Adipose tissue (tissue), 3 donors: Measurements from ENCODE around the gene RAB44. TPM values are rescaled to one million over a fixed set of nuclear protein-coding genes. Genes with fewer than 3 reads are reported as not detected.
"Not testable (repeated sequence)": the region's sequence is repeated elsewhere in the genome, so short reads cannot be mapped to it uniquely, and the experiment has no call there.

ENCODE experiments used
- H3K27ac ChIP-seq: one replicate; pipeline ENCODE4 v1.5.1; 2013; ENCODE audit warnings: low read depth, low read length
- WGBS, 3 donors: extraction: QIAGEN DNeasy Blood & Tissue Kit; methylation state at CpG; one replicate each; pipeline ENCODE4 v1.1.7; 2013; 5-methylcytosine and 5-hydroxymethylcytosine counted together
- polyA plus RNA-seq, 3 donors: library from polyadenylated mRNA; stranded (reverse); fragments of 200-250 nt; gene quantifications; one replicate each; pipeline ENCODE4 v1.2.3, GENCODE V29; 2013
- donor health status: healthy with polysubstance abuse.
- donor health status: Bipolar disorder and iron deficiency.
- donor health status: healthy.

RAB44 gene
- polyA plus RNA-seq, 3 donors, result 0.07 to 0.19 (median 0.11) TPM

GRCh38 chr6:36722365-36722764 is 24.7 kb downstream of the RAB44 start:
- no peak overlapping the region for H3K27ac ChIP-seq
- 87 to 90% (median 89%) methylated on average over 10 of the region's 10 CpGs for WGBS, 3 donors

GRCh38 chr6:36722879-36723278 is 25.3 kb downstream of the RAB44 start:
- H3K27ac ChIP-seq, result no peak overlapping the region
- 90 to 94% (median 92%) methylated on average over 2 of the region's 2 CpGs for whole genome bisulfite sequencing, 3 donors

- not testable (repeated sequence) for H3K27ac ChIP-seq
- 91 to 92% (median 92%) methylated on average over 4 of the region's 4 CpGs for WGBS, 3 donors
Measured at GRCh38 chr6:36723992-36724391, 26.4 kb downstream of the RAB44 start.

- 38 to 62% (median 59%) methylated on average over 13 of the region's 13 CpGs for WGBS, 3 donors
- H3K27ac ChIP-seq, result no peak overlapping the region
Measured at GRCh38 chr6:36724514-36725390, 27.1 kb downstream of the RAB44 start.

GRCh38 chr6:36725581-36725980 is 28.0 kb downstream of the RAB44 start:
- 89 to 94% (median 92%) methylated on average over 7 of the region's 7 CpGs for WGBS, 3 donors
- H3K27ac ChIP-seq, result no peak overlapping the region

GRCh38 chr6:36727505-36728021 is 29.9 kb downstream of the RAB44 start:
- WGBS, 3 donors, result 92 to 93% (median 92%) methylated on average over 7 of the region's 7 CpGs

GRCh38 chr6:36728289-36729160 is 30.9 kb downstream of the RAB44 start:
- WGBS, 3 donors, result 65 to 85% (median 77%) methylated on average over 11 of the region's 11 CpGs
- no peak overlapping the region for H3K27ac ChIP-seq

More at GRCh38 chr6:36727505-36728021, 29.9 kb downstream of the RAB44 start:
- no peak overlapping the region for H3K27ac ChIP-seq

- H3K27ac ChIP-seq, result no peak overlapping the region
- 12 to 59% (median 25%) methylated on average over 3 of the region's 3 CpGs for WGBS, 3 donors
Measured at GRCh38 chr6:36729161-36729524, 31.5 kb downstream of the RAB44 start.

GRCh38 chr6:36730424-36731380 is 33.1 kb downstream of the RAB44 start:
- H3K27ac ChIP-seq, result no peak overlapping the region
- WGBS, 3 donors, result 89 to 91% (median 90%) methylated on average over 15 of the region's 15 CpGs

GRCh38 chr6:36731622-36732310 is 34.1 kb downstream of the RAB44 start:
- 90 to 94% (median 92%) methylated on average over 12 of the region's 12 CpGs for WGBS, 3 donors

GRCh38 chr6:36733300-36733699 is 35.7 kb downstream of the RAB44 start:
- 88 to 90% (median 89%) methylated on average over 5 of the region's 5 CpGs for WGBS, 3 donors

More at GRCh38 chr6:36731622-36732310, 34.1 kb downstream of the RAB44 start:
- no peak overlapping the region for H3K27ac ChIP-seq

GRCh38 chr6:36734486-36735060 is 36.9 kb downstream of the RAB44 start:
- WGBS, 3 donors, result 76 to 81% (median 80%) methylated on average over 7 of the region's 7 CpGs

More at GRCh38 chr6:36733300-36733699, 35.7 kb downstream of the RAB44 start:
- no peak overlapping the region for H3K27ac ChIP-seq

GRCh38 chr6:36735110-36736071 is 37.8 kb downstream of the RAB44 start:
- WGBS, 3 donors, result 9 to 37% (median 11%) methylated on average over 24 of the region's 24 CpGs
- H3K27ac ChIP-seq, result peak overlapping the region; percentile 36

More at GRCh38 chr6:36734486-36735060, 36.9 kb downstream of the RAB44 start:
- H3K27ac ChIP-seq, result peak overlapping the region; percentile 36

GRCh38 chr6:36737043-36737785 is 39.6 kb downstream of the RAB44 start:
- WGBS, 3 donors, result 89 to 92% (median 91%) methylated on average over 14 of the region's 14 CpGs
- H3K27ac ChIP-seq, result no peak overlapping the region

GRCh38 chr6:36738108-36738507 is 40.5 kb downstream of the RAB44 start:
- no peak overlapping the region for H3K27ac ChIP-seq
- 93 to 96% (median 94%) methylated on average over 1 of the region's 1 CpG for WGBS, 3 donors
